GM12873 (cell line): ENCODE results near the gene TMEM147.

Experiments used
- CTCF ChIP-seq: IDR thresholded peaks from 2 replicates; pipeline ENCODE4 v1.5.1; 2012; ENCODE audit warnings: low read depth, mild to moderate bottlenecking, moderate library complexity, low read length, control low read depth; ENCODE audit not compliant: insufficient read depth; ENCODE audit errors: missing control alignments

Gene TMEM147

DNA sequence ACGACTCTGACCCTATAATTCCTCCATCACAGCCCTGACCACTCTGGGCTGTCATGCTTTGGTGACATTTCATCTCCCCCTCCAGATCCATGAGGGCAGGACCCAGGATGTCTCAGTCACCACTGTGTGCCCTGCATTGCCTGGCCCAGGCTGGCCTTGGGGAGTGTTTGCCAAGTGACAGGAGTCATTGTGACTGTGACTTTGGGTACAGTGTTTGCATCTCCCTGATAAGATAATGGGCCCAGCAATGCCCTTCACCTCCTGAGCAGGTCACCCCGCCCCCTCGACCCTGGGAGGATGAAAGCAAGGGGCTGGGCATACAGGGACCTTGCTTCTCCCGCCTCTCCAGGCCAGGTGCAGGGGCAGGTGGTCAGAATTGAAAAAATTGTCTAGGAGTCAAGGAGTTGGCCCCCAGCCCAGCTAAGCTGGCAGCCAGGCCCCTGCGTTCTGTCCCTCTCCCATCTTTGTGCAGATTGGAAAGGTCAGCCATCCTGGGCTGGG, 23.9 kb downstream of the TMEM147 start:
- no peak for TF ChIP-seq CTCF

- no peak for TF ChIP-seq CTCF
Measured at GRCh38 chr19:35571406-35571965, 26.1 kb downstream of the TMEM147 start.

GRCh38 chr19:35577918-35578317, 32.5 kb downstream of the TMEM147 start:
- TF ChIP-seq CTCF: no peak

- TF ChIP-seq CTCF: no peak
Measured at GRCh38 chr19:35578707-35579106, 33.3 kb downstream of the TMEM147 start.

DNA sequence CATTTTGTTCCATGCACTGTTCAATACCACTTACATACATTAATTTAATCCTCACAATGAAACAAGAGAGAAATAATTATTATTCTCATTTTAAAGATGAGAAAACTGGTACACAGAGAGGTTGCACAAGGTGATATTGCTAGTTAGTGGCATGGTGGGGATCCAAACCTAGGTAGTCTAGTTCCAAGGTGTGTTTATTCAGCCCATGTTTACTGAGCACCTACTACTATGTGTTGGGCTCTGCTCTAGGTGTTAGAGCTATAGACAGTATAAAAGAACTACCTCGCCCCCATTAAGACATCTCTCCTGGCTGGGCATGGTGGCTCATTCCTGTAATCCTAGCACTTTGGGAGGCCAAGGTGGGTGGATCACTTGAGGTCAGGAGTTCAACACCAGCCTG, 37.3 kb downstream of the TMEM147 start:
- TF ChIP-seq CTCF: no peak

- TF ChIP-seq CTCF: no peak
Measured at GRCh38 chr19:35585848-35586247, 40.4 kb downstream of the TMEM147 start, which contains the start of gene PMIS2. PMIS2 (plus strand) TSS chr19:35586173; CDS start chr19:35586260, 87 bp downstream.

DNA sequence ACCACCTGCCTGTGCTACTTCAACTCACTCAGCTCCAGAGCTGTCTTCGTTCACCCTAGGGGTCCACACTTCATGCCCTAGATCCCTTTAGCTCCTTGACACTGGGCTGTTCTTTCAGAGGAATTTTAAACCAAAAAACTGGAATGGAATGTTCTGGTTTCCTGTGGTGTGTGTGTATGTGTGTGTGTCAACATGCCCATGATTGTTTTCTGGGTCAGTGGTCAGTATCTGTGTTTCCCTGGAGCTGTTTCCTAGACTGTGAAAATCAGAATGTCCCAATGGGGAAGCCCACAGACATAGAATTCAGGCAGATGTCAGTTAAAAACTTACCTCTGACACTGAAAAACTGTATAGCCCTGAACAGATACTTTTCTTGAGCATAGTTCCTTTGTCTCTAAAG, 41.9 kb downstream of the TMEM147 start:
- TF ChIP-seq CTCF: no peak
